Epidermal melanocyte (primary cell): Measurements from ENCODE around the gene NECAB3.

ENCODE experiments used
- DNase-seq: peaks from one replicate; pipeline ENCODE4 v3.0.0; 2011; ENCODE audit warnings: low spot score; ENCODE audit not compliant: insufficient read length

The NECAB3 gene

GRCh38 chr20:33666293-33667244 lies 7.7 kb downstream of the NECAB3 start, which contains the start of gene ACTL10:
TSS of gene ACTL10 (plus strand) at chr20:33666943. CDS start at chr20:33667498, 555 bp downstream.
- DNase-seq = peak; percentile 99

DNA sequence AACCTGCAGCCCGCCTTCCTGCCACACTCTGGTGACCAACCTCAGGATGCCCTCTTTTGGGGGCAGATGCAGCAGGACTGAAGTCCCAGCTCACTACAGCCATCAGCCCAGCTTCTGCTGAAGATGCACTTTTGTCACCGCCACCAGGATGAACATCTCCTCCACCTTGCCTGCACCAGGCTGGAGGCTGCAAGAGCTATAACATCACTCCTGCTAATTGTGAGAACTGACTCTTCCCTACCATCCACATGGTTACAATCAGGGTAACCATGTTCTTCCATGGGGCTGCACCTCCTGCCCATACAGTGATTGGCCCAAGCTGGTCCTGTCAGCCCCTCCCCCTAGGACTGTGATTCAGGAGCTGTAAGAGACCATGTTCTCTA lies 9.5 kb downstream of the NECAB3 start:
- no peak for DNase-seq

GRCh38 chr20:33664085-33664761 lies 10.0 kb downstream of the NECAB3 start:
- no peak for DNase-seq

DNA sequence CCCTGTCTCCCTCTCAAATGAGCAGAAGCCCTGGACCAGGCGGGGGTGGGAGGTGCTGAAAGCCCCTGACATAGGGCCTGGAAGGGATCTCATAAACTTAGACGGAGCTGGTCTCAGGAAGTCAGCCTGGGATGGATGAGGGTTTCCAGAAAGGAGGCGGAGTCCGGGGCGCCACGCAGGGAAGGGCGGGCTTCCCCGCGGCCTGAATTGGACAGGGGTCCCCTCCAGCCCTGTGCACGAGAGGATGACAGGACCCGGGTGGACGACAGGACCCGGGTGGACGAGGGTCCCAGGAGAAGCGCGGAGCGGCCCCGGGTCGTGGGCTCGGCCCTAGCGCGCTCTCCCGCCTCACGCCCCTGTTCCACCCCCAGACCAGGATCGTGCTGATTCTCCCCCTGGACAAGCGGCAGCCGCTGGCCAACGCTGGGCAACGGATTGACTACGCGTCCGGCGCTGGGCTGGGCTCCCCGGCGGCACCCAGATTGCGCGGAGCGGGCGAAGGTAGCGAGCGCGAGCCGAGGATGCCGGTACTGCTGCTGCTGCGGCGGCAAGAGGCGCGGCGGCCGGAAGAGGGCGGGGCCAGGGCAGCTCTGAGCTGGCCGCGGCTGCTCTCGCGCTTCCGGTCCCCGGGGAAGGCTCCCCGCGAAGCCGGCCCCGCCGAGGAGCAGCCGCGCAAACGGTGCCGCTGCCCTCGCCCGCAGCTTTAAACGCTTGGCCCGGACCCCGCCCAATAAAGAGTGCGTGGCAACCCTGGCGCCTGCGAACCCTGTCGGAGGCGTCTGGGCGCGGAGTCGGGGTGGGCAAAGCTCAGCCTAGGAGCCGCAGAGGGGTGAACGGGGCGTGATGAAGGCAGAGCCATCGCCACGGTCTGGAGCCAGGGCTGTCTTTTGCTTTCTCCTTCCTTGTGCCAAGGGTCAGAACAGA lies 10.8 kb downstream of the NECAB3 start:
- peak; percentile 71 for DNase-seq

DNA sequence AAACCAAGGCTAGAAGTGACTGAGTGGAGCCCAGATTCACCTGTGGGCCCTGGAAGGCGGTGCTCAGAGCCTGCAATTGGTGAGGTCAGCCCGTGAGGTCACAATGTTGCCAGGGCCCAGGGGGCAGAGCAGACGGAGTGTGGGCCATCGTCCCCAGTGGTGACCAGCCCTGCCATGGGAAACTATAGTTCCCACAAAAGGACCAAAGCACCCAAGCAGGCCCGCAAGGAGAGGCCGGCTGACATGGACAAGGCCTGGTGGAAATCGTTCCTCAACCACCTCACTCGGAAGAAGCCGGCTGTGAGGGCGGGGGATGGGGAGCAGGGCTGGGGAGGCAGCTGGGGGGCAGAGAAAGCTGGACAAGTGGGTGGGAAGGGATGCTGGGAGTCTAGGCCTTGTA lies 12.1 kb downstream of the NECAB3 start, which contains the start of gene C20orf144:
C20orf144 (plus strand) TSS at position 156 of the 400 bp plus-strand sequence; CDS start at position 175, 19 bp downstream.
- DNase-seq = no peak

GRCh38 chr20:33660685-33661058 lies 13.6 kb downstream of the NECAB3 start:
- DNase-seq = no peak

- DNase-seq = no peak
These were observed 14.1 kb downstream of the NECAB3 start for GRCh38 chr20:33660035-33660684.

DNA sequence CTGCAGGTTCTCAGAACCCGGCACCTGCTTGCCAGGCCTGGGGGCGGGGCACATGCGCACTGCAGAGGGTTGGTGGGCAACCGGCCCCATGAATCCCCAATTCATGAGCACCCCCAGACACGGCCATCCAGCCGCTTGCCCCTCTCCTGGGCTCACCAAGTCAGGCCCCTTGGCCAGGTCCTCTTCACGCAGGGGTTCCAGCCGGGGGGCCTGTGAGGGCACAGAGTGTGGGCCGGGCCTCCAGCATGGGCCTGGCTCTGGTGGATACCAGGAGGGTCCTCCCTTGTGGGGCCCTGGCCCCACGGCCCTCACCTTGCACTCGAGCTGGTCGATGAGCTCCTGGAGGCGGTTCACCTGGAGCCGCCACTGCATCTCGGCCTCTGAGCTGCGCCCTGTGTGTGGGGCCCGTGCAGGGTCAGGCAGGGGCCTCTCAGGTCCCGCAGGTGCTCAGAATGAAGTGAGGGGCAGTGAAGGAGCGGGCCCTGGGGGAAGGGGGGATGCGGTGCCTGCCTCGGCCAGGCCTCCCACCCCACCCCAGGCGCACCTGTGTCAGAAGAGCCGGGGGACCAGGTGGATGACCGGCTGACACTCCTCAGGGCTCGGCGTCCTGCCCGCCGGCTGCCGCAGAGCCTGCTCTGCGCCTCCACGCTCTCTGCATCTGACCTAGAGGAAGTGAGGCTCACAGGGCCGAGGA lies 14.7 kb downstream of the NECAB3 start:
- no peak for DNase-seq

GRCh38 chr20:33658929-33659328 lies 15.3 kb downstream of the NECAB3 start:
- no peak for DNase-seq

GRCh38 chr20:33658510-33658909 lies 15.7 kb downstream of the NECAB3 start:
- no peak for DNase-seq

DNA sequence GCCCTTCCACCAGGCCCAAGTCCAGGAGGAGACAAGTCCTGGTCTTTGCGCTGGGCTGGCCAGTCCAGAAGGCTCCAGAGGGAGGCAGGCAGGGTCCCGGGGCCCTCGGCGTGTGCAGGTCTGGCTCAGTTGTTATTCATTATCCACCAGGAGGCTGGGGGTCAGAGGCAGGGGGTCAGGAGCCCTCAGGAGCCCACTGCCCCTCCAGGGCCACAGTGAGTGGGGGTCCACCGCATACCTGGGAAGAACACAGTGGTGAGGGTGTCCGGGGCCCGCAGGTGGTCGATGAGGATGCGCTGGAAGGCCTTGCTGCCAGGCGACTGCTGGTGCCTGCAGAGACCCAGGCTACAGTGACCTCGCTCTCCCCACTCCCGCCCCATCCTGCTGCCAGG lies 16.5 kb downstream of the NECAB3 start:
- no peak for DNase-seq

DNA sequence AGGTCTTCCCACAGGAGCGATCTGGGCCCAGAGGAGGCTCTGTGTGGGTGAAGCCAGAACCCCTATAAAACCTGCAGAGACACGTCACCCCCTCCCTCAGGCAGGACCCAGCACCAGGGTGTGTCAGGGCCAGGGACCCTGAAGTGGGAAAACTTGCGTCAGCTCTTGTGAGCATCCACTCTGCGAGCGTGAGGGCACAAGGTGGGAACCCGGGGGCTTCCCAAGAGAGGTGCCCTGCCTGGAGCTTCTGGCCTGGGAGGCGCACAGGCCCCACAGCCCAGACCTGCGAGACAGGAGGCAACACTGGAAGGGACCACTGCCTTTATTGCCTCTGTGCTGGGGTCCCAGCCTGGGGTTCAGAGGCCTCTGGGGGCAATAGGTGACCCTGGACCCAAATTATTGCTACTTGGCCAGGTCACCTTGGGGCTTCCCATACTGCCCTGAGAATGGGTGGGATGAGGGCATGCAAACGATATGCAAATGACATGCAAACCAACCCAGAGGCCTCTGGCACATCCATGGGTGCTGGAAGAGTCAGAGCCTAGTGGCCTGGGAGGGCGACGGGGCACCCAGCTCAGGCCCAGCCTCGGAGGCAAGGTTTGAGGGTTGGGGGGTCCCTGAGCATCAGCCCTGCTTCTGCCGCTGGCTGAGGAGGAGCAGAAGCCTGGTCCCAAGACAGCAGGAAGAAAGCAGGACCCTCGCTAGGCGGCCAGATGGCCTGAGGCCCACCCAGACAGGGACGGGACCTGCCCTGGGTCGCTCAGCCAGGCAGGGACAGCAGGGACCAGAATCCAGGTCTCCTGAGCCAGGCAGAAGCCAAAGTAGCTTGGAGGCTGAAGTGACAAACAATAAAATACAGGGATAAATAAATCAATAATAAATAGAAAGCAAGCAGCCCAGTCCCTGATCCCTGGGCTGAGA lies 17.2 kb downstream of the NECAB3 start:
- no peak for DNase-seq

DNA sequence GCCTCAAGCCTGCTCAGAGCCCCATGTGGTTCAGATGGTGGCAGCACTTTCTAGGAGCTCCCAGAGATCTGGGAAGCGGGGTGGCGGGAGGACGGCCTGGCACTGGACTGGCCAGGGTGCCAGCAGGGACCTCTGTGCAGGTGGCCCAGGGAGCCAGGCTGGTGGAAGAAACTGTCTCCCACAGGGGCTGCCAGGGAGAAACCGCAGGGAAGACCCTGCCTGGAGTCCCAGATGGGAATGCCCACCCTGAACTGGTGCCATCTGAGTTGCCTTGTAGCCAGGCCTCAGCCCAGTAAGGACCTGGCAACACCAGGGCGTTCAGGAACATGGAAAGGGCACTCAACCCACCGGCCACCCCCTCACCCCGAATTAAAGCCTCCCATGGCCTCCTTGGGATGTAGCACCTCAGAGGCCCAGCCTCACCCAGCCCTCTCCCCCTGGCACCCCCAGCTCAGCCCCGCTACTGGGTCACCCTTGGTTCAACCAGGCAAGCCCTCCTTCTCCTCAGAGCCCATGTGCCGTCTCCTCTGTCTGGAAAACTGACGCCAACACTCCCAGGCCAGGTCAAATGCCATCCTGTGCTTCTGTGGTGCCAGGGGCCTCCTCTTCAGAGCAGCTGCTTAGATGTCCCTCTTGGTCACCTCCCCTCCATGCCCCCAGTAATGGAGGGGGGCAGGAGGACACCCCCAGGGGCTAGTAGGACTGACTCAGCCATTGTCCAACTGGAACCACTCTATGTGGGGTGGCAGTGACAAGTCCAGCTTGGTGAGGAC lies 18.0 kb downstream of the NECAB3 start:
- DNase-seq = no peak

DNA sequence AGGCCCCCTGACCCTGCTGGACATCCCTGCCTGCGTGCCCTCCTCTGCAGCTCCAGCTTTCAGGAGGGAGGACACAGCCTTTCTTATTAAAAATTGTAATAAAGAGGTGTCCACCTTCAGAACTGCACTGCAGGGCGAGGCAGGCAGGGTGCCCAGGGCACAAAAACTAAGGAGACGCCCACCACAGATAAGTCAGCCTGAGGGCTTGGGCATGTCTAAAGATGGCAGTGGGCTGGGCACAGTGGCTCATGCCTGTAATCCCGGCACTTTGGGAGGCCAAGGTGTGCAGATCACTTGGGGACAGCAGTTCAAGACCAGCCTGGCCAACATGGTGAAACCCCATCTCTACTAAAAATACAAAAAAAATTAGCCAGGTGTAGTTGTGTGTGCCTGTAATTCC lies 19.1 kb downstream of the NECAB3 start:
- no peak for DNase-seq

DNA sequence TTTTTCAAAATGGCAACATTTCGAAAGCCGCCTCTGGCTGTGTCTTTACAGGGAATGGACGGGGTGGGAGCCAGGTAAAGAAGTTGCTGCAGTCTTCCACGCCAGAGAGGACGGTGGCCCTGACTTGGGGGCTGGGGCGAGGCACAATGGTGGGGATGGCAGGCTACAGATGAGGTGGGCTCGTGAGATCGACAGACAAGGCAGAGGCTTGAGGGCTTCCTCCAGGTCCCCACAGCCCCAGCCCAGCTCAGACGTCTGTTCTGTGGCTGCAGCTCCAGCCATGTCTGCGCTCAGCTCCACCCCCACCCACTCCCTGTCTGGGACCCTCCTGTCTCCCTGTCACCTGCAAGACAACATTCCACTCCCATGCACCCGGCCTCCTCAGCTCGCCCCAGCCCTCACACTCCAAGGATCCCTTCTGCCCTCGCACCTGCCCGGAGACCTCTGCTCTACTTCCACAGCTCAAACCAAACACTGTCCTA lies 19.5 kb downstream of the NECAB3 start:
- no peak for DNase-seq

DNA sequence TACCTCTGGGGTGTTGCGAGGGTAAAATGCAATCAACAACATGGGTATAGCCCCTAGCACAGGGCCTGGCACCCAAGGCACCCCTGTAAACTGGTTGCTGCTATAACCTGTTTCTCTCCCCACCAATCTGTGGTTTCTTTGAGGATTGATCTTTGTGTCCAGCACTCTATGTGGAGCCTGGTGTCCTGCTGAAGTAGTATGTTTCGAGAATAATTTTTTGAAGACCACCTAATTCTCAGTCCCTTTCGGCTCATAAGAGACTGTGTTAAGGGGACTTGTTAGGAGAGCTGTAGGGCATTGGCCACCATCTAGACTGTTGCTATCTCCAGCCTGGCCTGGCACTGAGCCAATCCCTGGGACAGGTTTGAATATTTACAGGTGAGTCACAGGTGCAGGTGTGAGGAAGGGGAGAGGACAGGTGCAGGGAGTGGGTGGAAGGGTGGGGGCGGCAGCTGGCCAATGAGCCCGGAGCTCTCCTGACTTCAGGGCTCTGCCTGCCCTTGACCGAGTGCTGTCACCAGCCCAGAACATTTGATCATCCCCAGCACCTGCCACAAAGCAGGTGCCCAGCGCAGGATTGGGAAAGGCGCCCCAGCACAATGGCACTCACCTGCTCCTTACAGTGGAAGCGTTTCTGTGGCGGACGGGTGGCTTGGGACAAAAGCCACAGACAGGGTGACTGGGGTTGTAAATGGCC lies 20.2 kb downstream of the NECAB3 start:
- no peak for DNase-seq

DNA sequence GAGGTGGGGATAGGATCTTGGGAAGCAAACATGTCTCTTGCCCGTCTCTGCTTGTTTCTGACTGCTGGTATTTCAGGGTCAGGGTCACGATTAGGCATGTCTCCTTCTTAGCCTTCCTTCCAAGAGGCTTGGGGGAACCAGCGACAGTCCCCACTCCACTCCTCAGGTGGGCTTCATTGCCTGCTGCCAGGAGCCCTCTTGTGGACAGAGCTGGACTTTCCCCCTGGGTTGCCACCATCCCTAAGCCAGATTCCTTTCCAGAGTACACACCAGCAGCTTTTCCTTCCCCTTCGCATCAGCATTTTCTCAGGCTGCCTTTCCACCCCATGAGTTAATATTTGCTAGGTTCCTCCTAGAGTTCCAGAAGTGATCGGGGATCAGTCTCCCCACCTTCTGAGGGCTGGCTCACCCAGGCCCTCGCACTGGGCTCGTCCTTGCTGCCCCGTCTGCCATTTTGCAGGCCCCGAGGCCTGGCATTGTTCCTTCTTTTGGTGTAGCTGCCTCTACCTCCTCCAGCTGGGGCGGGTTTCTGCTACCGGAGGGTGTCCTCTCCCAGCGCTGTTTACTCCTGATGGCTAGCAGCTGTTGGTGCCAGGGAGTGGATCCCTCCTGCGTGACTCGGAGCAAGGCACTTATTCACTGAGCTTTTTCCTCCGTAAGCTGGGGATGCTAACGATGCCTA lies 20.9 kb downstream of the NECAB3 start:
- peak; percentile 86 for DNase-seq
